ENCODE results near the gene PDIA5.
A peak's percentile ranks its signal among the peaks of the same experiment; 100 is the strongest.

Gene PDIA5

DNA sequence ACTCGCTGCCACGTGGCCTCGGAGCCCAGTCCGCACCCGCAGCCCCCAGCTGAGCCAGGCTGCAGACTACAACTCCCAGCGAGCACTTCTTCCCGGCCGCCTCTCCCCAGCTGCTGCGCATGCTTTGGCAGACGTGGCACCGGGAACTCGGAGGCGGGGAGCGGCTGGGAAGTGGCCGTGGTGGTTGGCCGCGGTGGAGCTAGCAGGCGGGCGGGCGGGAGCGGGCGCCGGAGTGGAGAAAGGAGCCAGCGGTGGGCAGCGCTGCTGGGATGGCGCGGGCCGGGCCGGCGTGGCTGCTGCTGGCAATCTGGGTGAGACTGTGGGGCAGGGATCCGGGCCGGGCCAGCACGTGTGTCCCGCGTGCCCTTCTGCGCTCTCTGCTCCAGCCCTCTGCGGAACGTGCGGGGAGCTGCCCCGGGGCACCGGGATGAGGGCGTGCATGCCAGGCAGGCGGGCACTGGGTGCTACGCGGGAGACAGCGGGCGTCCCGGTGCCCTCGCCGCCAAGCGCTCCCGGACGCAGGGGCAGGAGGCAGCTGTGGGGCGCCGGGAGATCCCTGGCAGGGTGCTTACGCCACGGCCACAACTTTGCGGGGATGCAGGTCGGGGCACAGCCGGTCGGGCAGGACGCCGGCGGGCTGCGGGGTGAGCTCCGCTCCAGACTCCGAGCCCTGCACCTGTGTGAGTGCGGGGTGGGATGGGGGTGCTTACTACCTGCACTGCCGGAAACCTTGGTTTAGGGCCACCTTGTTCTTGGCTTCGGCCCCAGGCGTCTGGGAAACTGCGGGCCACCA is at the start of gene PDIA5:
PDIA5 (plus strand) TSS at position 130 of the 793 bp plus-strand sequence; CDS start at position 270, 140 bp downstream.
- peak within 1 kb of the TSS; percentile 93 for H3K4me3 ChIP-seq (ENCODE audit: low read depth, low read length)
- no peaks in the 10 kb centered on the region for H3K9me3 ChIP-seq (ENCODE audit: control insufficient read depth, insufficient read depth, low read depth, low read length)
- peak within 1 kb of the TSS; percentile 85 for H3K9ac ChIP-seq (ENCODE audit: low read length)
- H3K36me3 ChIP-seq (ENCODE audit: control insufficient read depth, insufficient read depth, low read length), result no peaks in the 10 kb centered on the region
- no peak within 1 kb of the TSS for H3K27ac ChIP-seq (ENCODE audit: low read depth, low read length)
- H3K4me1 ChIP-seq (ENCODE audit: control insufficient read depth, insufficient read depth, low read length), result peaks cover 27% of the 10 kb centered on the region
- H3K27me3 ChIP-seq (ENCODE audit: control insufficient read depth, insufficient read depth, low read length), result peaks cover 11% of the 10 kb centered on the region

DNA sequence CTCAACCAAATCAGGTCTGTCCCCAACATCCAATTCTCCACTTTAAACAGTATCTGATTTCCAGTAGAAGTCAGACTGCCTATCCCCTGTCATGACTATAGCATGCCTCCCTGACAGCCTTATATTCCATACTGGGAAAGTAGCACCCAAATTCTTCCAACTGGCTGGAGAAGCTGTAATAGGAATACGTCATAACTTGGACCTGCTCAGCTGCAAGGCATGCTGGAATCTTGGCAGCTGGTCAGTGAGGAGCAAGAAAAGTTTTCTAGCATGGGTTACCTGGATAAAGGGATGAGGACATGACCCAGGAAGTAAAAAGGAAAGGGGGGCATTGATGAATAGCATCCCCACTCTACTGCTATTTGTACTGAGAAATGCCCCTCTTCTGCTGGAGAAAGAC is 48.1 kb upstream of the PDIA5 start:
- no peak overlapping the region for H3K4me3 ChIP-seq (ENCODE audit: low read depth, low read length)
- H3K9ac ChIP-seq (ENCODE audit: low read length), result no peak overlapping the region
- peaks cover 15% of the 10 kb centered on the region for H3K27me3 ChIP-seq (ENCODE audit: control insufficient read depth, insufficient read depth, low read length)
- no peak overlapping the region for H3K27ac ChIP-seq (ENCODE audit: low read depth, low read length)
- H3K9me3 ChIP-seq (ENCODE audit: control insufficient read depth, insufficient read depth, low read depth, low read length), result no peaks in the 10 kb centered on the region
- peaks cover 31% of the 10 kb centered on the region for H3K4me1 ChIP-seq (ENCODE audit: control insufficient read depth, insufficient read depth, low read length)
- no peaks in the 10 kb centered on the region for H3K36me3 ChIP-seq (ENCODE audit: control insufficient read depth, insufficient read depth, low read length)

DNA sequence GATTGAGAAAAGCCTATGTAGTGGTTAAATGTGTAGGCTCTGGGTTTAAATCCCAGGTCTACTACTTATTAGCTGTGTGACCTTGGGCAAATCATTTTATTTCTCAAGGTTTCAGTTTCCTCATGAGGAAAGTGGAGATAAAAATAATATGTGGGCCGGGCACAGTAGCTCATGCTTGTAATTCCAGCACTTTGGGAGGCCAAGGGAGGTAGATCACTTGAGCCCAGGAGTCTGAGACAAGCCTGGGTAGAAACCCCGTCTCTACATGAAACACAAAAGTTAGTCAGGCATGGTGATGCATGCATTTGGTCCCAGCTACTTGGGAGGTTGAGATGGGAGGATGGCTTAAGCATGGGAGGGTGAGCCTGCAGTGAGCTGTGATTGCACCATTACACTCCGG is 47.7 kb upstream of the PDIA5 start:
- H3K9ac ChIP-seq (ENCODE audit: low read length), result no peak overlapping the region
- H3K4me1 ChIP-seq (ENCODE audit: control insufficient read depth, insufficient read depth, low read length), result peaks cover 33% of the 10 kb centered on the region
- H3K36me3 ChIP-seq (ENCODE audit: control insufficient read depth, insufficient read depth, low read length), result no peaks in the 10 kb centered on the region
- no peak overlapping the region for H3K27ac ChIP-seq (ENCODE audit: low read depth, low read length)
- H3K4me3 ChIP-seq (ENCODE audit: low read depth, low read length), result no peak overlapping the region
- no peaks in the 10 kb centered on the region for H3K9me3 ChIP-seq (ENCODE audit: control insufficient read depth, insufficient read depth, low read depth, low read length)
- peaks cover 20% of the 10 kb centered on the region for H3K27me3 ChIP-seq (ENCODE audit: control insufficient read depth, insufficient read depth, low read length)

DNA sequence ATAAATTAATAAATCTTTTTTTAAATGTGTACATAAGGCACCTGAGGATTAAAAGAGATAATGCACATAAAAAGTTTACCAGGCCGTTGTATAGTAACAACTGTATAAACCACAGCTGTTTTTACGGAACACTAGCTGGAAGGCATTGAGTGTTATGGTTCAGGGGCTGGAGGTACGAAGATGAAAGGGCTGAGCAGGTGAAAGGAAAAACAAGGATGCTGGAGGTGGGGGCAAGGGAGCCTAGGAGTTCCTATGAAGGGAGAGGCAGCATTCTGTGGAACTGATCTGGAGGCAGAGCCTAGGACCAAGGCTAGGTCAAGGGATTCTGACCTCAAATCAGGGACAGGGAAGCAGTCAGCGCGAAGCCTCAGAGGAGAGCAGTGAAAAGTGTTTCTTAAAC is 47.2 kb upstream of the PDIA5 start:
- Histone ChIP-seq H3K27me3 (ENCODE audit: control insufficient read depth, insufficient read depth, low read length) (peaks cover 24% of the 10 kb centered on the region), H3K27ac (ENCODE audit: low read depth, low read length) (no peak overlapping the region), H3K9me3 (ENCODE audit: control insufficient read depth, insufficient read depth, low read depth, low read length) (no peaks in the 10 kb centered on the region), H3K9ac (ENCODE audit: low read length) (no peak overlapping the region), H3K4me3 (ENCODE audit: low read depth, low read length) (no peak overlapping the region), H3K4me1 (ENCODE audit: control insufficient read depth, insufficient read depth, low read length) (peaks cover 33% of the 10 kb centered on the region), H3K36me3 (ENCODE audit: control insufficient read depth, insufficient read depth, low read length) (no peaks in the 10 kb centered on the region)

DNA sequence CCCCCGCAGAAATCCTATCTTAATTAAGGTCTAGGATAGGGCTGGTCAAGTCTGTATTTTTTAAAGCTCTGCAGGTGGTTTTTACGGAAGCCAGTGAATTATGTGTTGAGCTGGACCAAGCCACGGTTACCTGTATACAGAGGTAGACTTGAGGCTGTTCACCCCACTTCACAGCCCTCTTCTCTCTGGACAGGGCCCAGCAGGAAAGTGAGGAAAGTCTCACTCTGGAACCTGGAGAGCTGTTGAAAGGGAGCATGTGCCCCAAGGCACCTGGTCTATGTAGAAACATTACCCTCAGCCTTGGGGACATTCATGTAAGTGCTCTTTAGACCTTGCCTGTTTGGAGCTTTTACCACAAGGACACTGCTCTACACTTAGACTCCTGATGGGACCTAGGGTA is 46.1 kb upstream of the PDIA5 start:
- no peaks in the 10 kb centered on the region for H3K36me3 ChIP-seq (ENCODE audit: control insufficient read depth, insufficient read depth, low read length)
- H3K4me3 ChIP-seq (ENCODE audit: low read depth, low read length), result no peak overlapping the region
- peaks cover 35% of the 10 kb centered on the region for H3K27me3 ChIP-seq (ENCODE audit: control insufficient read depth, insufficient read depth, low read length)
- H3K27ac ChIP-seq (ENCODE audit: low read depth, low read length), result no peak overlapping the region
- no peak overlapping the region for H3K9ac ChIP-seq (ENCODE audit: low read length)
- H3K9me3 ChIP-seq (ENCODE audit: control insufficient read depth, insufficient read depth, low read depth, low read length), result no peaks in the 10 kb centered on the region
- H3K4me1 ChIP-seq (ENCODE audit: control insufficient read depth, insufficient read depth, low read length), result peaks cover 40% of the 10 kb centered on the region

DNA sequence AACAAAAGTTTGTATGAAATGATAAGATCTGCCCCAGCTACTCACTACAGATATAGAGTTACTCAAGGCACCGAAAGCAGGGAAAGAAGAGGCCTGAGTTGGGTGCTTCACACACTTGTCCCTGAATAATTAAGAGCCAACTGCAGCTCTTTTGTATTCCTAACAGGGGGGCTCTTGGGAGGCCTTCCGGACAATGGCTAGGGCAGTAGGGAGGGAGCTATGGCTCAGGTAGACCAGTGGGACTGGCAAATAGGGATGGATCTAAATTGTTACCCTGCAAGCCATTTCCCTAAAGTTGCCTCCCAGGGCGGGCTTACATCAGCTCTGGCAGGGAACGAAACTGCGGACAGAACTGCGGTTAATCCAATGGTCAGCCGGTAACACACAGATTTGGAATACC is 45.4 kb upstream of the PDIA5 start:
- H3K36me3 ChIP-seq (ENCODE audit: control insufficient read depth, insufficient read depth, low read length), result no peaks in the 10 kb centered on the region
- no peaks in the 10 kb centered on the region for H3K9me3 ChIP-seq (ENCODE audit: control insufficient read depth, insufficient read depth, low read depth, low read length)
- no peak overlapping the region for H3K9ac ChIP-seq (ENCODE audit: low read length)
- H3K27ac ChIP-seq (ENCODE audit: low read depth, low read length), result no peak overlapping the region
- no peak overlapping the region for H3K4me3 ChIP-seq (ENCODE audit: low read depth, low read length)
- H3K27me3 ChIP-seq (ENCODE audit: control insufficient read depth, insufficient read depth, low read length), result peaks cover 40% of the 10 kb centered on the region
- peaks cover 42% of the 10 kb centered on the region for H3K4me1 ChIP-seq (ENCODE audit: control insufficient read depth, insufficient read depth, low read length)

DNA sequence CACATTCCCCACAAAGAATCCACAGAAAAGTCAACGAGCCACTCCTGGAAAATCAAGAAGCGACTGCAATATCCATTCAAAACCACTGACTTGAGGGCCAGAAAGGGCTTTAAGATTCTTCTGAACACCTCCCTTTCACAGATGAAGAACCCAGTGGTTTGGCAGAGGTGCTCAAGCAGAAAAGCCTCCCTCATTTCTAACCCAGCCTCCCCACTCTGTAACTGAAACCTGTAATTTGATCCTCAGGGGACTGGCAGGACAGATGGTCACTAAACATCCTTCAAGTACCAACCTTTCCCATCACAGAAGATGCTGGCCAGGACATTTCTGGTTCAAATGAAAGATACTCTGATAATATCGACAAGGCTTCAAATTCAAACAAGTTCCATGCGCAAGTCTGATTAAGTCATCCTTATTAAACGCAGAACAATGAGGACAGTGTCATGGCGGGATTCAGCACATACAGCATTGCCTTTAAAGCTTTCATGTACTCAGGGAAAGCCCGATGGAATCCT is 44.8 kb upstream of the PDIA5 start:
- no peak overlapping the region for H3K27ac ChIP-seq (ENCODE audit: low read depth, low read length)
- H3K27me3 ChIP-seq (ENCODE audit: control insufficient read depth, insufficient read depth, low read length), result peaks cover 46% of the 10 kb centered on the region
- H3K36me3 ChIP-seq (ENCODE audit: control insufficient read depth, insufficient read depth, low read length), result no peaks in the 10 kb centered on the region
- peaks cover 42% of the 10 kb centered on the region for H3K4me1 ChIP-seq (ENCODE audit: control insufficient read depth, insufficient read depth, low read length)
- no peaks in the 10 kb centered on the region for H3K9me3 ChIP-seq (ENCODE audit: control insufficient read depth, insufficient read depth, low read depth, low read length)
- H3K9ac ChIP-seq (ENCODE audit: low read length), result no peak overlapping the region
- H3K4me3 ChIP-seq (ENCODE audit: low read depth, low read length), result no peak overlapping the region

DNA sequence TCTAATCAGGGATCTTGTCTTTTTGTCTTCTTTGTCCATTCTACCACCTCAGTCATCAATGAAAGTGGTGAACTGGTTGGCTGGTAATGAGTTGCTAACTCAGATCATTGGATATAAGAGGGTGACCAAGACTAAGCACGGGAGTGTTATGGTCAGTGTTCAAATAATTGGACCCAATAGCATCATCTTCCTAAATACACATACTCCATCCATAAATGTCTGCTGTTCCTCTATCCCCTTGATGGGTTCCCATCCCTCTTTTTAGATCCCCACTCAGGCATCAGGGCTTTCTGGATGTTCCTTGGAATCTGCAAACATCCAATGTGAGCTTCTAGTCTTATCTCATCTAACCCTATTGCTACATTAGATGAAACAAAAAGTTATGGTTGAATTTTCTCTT is 42.8 kb upstream of the PDIA5 start:
- Histone ChIP-seq H3K27ac (ENCODE audit: low read depth, low read length) (no peak overlapping the region), H3K4me1 (ENCODE audit: control insufficient read depth, insufficient read depth, low read length) (peaks cover 47% of the 10 kb centered on the region), H3K9ac (ENCODE audit: low read length) (no peak overlapping the region), H3K36me3 (ENCODE audit: control insufficient read depth, insufficient read depth, low read length) (no peaks in the 10 kb centered on the region), H3K9me3 (ENCODE audit: control insufficient read depth, insufficient read depth, low read depth, low read length) (no peaks in the 10 kb centered on the region), H3K27me3 (ENCODE audit: control insufficient read depth, insufficient read depth, low read length) (peaks cover 58% of the 10 kb centered on the region), H3K4me3 (ENCODE audit: low read depth, low read length) (no peak overlapping the region)

DNA sequence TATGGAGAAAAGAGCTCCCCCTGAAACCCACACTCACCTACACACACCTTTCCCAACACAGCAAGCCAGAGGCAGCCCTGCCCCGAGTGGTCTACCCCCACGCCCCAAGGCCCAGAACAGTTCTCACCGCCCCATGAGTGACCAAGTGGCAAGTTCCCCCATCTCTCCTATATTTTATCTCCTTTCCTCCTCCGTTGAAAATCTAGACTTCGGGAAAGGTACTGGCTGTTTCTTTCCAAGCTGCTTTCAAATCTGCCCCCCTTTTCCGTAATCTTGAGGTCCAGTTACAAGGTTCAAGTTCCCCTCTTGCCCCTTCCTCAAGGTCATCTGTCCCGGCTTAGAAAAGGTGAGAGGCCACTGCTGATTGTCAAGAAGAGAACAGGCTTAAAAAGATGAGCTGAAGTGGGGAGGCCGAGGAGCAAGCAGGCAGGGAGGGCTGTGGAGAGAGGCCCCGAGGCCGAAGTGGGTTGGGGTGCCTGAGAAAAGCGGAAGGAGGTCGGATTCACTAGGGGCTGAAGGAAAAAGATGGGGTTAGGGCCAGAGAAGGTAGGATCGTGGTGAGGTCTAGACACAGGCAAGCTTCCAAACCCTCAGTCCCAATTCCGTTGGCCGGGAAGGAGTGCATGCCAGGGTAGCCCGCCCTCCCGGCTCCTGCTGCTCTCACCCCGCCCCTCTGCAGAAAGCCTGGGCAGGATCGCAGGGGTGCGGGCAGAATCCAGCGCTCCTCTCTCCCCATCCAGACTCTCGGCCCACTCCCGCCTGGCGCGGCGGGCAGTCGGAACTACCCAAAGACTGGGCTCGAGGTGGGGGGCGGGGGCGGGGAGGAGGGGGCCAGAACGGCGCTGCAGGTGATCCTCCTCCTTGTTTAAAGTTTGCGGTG is 40.9 kb upstream of the PDIA5 start:
- no peaks in the 10 kb centered on the region for H3K9me3 ChIP-seq (ENCODE audit: control insufficient read depth, insufficient read depth, low read depth, low read length)
- no peaks in the 10 kb centered on the region for H3K36me3 ChIP-seq (ENCODE audit: control insufficient read depth, insufficient read depth, low read length)
- H3K27me3 ChIP-seq (ENCODE audit: control insufficient read depth, insufficient read depth, low read length), result peaks cover 77% of the 10 kb centered on the region
- H3K4me3 ChIP-seq (ENCODE audit: low read depth, low read length), result peak overlapping the region; percentile 86
- H3K4me1 ChIP-seq (ENCODE audit: control insufficient read depth, insufficient read depth, low read length), result peaks cover 46% of the 10 kb centered on the region
- H3K9ac ChIP-seq (ENCODE audit: low read length), result no peak overlapping the region
- H3K27ac ChIP-seq (ENCODE audit: low read depth, low read length), result no peak overlapping the region

DNA sequence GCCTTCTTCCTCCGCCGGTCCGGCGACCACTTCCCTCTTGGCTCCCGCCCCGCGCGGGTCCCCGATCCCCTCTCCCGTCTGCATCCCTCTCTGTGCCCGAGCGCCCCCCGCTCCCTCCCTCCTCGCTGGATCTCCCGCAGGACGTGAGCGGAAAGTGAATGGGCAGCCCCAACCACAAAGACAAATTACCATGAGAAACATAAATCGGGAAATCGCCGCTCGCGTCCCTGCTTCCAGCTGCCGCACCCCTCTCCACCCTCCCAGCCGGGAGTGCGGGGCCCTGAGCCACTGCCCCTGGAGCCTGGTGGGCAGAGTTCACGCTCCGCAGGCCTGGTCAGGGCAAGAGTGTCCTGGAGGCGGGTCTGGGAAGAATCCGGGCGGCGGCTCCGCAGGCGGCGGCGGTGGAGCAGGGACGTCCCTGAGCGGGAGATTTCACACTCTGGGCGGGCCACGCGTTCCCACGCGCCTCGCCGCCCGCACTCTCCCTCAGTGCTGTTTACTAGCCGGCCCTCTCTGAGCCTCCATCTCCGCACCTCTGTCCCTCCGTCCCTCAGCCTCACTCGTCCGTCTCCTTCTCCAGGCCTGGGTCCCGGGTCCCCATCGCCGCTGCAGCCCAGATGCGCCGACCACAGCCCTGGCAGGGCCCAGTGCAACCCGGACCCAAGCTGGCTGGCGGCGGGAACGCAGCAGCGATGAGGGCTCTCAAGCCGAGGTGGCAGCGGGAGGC is 40.1 kb upstream of the PDIA5 start:
- Histone ChIP-seq H3K4me3 (ENCODE audit: low read depth, low read length) (peak overlapping the region; percentile 86), H3K9me3 (ENCODE audit: control insufficient read depth, insufficient read depth, low read depth, low read length) (no peaks in the 10 kb centered on the region), H3K36me3 (ENCODE audit: control insufficient read depth, insufficient read depth, low read length) (no peaks in the 10 kb centered on the region), H3K4me1 (ENCODE audit: control insufficient read depth, insufficient read depth, low read length) (peaks cover 38% of the 10 kb centered on the region), H3K9ac (ENCODE audit: low read length) (peak overlapping the region; percentile 41), H3K27me3 (ENCODE audit: control insufficient read depth, insufficient read depth, low read length) (peaks cover 84% of the 10 kb centered on the region), H3K27ac (ENCODE audit: low read depth, low read length) (no peak overlapping the region)
